HG02852 (cell line): ENCODE measurements around the gene CHD8.
A peak's percentile ranks its signal among the peaks of the same experiment; 100 is the strongest.
"Not testable (repeated sequence)": the region's sequence is repeated elsewhere in the genome, so short reads cannot be mapped to it uniquely, and the experiment has no call there.

Source experiments
- ATAC-seq: cut with Tn5 transposase; IDR thresholded peaks from one replicate; pipeline ENCODE4 v1.9.1; 2021; ENCODE audit warnings: mild to moderate bottlenecking, moderate library complexity; ENCODE audit not compliant: unreplicated experiment

CHD8 gene, protein sequence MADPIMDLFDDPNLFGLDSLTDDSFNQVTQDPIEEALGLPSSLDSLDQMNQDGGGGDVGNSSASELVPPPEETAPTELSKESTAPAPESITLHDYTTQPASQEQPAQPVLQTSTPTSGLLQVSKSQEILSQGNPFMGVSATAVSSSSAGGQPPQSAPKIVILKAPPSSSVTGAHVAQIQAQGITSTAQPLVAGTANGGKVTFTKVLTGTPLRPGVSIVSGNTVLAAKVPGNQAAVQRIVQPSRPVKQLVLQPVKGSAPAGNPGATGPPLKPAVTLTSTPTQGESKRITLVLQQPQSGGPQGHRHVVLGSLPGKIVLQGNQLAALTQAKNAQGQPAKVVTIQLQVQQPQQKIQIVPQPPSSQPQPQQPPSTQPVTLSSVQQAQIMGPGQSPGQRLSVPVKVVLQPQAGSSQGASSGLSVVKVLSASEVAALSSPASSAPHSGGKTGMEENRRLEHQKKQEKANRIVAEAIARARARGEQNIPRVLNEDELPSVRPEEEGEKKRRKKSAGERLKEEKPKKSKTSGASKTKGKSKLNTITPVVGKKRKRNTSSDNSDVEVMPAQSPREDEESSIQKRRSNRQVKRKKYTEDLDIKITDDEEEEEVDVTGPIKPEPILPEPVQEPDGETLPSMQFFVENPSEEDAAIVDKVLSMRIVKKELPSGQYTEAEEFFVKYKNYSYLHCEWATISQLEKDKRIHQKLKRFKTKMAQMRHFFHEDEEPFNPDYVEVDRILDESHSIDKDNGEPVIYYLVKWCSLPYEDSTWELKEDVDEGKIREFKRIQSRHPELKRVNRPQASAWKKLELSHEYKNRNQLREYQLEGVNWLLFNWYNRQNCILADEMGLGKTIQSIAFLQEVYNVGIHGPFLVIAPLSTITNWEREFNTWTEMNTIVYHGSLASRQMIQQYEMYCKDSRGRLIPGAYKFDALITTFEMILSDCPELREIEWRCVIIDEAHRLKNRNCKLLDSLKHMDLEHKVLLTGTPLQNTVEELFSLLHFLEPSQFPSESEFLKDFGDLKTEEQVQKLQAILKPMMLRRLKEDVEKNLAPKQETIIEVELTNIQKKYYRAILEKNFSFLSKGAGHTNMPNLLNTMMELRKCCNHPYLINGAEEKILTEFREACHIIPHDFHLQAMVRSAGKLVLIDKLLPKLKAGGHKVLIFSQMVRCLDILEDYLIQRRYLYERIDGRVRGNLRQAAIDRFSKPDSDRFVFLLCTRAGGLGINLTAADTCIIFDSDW (N-terminal part only)

DNA sequence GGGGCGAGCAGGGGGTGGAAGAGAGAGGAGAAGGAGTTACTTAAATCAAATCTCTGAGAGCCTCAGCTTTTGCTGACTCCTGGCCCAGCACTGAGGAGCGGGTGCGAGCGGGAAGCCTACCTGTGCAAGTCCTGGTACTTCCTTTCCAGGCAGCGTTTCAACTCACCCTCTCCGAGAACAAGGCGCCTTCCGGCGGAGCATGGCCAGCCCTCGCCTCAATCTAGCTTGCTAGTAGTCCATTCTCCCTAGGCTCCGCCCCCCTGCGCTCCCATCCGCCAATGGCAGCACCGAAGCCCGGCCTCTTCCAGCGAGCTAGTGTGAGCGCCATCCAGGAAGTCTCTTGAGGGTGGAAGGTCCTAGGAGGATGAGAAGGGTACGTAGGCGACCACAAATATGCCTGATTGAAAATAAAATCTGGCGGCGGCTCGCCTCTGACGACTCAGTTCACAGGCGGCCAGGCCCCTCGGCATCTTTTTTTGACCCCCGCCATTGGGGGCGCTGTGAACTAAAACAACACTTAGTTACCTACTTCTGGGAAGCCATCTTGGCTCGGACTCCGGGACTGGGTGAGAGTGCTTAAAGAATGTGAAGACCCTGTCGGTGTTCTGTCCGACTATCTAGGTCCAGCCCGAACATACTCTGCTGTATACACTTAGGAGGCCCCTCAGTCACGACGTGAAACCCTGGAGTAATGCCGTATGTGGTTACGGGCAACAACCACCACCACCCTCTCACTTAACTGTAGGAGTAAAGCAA, at the start of gene CHD8:
TSS of gene CHD8 (minus strand) at position 212 of the 756 bp plus-strand sequence. CDS start 24,480 bp downstream, outside the sequence.
- ATAC-seq: peak; percentile 97

DNA sequence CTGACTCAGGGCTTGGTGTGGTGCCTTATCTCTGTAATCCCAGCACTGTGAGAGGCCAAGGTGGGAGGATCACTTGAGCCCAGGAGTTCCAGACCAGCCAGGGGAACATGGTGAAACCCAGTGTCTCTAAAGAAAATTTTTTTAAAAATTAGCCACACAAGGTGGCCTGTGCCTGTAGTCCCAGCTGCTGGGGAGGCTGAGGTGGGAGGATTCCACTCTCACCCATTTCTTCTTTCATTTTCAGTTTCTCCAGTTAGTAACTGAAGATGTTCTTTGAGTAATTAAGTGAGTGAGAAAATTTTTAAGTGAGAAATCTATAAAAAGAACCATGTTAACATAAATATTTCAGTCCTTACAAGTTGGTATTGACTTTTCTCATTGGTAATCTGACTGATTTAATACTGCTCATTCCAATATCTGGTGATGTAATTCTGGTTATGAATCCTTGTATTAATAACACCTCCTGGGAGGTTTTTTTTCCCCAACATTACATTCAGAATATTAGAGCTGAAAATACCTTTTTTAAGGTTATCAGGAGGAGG, 49.2 kb upstream of the CHD8 start:
- ATAC-seq: peak; percentile 90

DNA sequence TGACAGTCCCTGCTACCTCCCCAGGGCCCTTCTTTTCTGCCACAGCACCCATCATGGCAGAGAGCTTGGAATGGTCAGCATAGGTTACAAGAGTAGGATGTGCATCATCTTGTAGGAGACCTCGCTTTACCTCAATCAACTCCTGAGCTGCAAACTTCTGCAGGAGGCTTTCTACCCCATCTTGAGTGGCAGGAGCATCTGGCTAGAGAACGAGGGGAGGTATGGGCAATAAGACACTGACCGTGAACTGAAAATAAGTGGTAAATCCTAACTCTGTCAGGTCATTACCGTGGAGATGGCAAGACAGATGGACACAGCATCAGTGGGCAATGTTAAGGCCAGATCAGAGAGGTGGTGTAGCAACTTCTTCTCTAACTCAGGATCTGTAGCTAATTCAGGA, 47.5 kb upstream of the CHD8 start:
- no peak for ATAC-seq

DNA sequence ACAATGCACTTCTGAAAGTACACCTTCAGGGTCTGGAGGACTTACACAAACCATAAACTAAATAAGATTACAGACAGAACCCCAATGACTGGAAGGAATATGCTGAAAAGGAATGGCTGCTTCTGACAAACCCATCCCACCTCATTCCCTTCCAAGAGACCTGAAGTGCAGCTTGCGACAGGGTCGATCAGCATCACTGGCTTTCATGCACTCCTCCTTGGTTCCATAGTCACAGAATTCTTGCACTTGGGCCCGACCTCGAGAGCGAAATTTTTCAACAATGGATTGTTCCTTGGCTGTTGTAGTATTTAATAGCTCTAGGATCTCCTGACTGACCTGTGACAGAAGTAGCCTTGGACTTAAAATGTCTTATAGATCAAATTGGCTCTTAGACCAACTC, 45.6 kb upstream of the CHD8 start:
- ATAC-seq: no peak

DNA sequence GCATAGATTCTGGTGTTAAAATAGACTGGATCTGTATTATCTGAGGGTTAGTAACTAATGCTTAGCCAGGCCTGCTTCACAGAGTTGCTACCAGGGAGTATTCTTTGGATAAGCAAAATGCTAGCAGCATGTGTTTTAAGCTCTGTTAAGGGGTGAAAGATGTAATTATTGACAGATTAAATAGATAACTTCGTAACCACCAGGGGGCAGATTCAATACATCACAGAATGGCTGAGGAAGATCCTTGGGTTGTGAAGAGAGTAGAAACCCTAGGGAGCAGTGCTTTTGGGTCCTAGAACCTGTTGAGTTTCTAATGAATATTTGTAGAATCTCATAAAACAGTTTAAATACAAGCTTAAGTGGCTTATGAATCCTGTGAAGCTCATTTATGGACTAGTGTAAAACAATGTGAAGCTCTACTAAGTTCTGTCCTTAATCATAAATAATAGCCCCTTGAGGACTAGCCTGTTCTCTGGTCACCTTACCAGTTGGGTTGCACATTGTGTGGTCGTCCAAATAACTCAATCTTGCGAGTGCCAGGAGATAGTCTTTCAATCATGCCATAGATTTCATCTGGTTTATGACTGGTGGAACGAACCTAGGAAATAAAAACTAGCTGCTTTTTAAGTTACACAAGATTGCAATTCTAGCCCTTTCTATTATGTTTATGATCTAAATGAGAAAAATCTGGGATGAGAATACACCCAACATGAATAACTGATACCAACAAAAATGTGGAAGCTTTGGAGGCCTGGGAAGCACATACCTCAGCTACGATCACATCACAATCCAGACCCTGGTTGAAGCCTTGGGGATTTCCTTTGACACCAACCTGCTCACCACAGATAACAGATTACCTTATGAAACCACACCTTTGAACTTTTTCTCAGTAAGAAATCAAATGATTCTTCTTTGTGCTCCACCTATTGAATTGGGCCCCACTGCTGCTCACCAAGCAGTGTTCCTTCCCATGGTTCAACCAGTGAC, 42.9 kb upstream of the CHD8 start:
- no peak for ATAC-seq

DNA sequence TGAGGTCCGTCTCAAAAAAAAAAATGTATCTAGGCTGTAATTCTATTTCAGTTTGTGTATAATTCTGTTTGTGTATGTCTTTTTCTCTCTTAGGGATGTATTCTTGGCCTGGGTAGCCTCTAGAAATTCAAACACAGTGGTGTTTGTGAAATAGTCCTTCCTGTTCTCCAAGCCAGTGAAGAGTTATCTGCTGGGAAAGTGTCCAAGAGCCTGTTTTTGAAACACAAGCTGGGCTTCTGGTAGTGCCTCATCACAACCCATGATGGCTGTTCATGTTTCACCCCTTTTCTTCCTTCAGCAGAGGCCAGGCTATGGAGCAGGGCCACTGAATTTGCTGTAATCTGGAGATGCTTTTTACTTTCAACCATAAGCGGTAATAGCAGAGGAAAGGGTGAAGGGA, 40.5 kb upstream of the CHD8 start:
- ATAC-seq: no peak

DNA sequence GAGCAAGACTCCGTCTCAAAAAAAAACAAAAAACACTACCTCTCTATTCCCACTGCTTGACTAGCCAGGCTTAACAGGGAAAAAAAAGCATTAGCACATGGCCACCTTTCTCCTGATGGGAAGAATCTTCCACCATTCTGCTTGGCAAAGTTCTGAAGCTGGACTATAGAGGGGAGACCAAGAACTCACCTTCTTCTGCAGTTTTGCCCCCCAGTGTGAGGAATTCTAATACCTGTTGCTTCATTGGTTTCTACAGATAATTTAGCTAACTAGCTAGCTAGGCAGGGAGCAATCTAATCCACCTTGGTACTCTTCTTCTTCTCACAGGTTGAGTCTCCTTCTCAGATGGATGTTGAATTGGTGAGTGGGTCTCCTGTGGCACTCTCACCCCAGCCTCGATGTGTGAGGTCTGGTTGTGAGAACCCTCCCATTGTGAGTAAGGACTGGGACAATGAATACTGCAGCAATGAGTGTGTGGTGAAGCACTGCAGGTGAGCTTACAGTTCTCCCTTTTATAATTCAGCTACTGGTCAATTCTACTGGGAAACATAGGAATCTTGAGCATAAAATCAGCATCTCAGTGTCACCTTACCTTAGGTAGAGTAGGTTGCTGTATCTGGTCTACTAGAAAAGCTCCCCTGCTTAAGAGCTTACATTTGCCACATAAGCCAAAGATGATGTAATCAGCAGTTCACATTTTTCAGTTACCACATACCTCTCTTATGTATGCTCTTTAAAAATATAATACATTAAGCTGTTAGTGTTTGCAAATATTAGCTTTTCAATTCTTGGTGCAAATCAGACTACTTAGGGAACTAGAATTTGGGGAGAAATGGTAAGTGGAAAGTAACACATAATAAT, 39.2 kb upstream of the CHD8 start:
- ATAC-seq: no peak

DNA sequence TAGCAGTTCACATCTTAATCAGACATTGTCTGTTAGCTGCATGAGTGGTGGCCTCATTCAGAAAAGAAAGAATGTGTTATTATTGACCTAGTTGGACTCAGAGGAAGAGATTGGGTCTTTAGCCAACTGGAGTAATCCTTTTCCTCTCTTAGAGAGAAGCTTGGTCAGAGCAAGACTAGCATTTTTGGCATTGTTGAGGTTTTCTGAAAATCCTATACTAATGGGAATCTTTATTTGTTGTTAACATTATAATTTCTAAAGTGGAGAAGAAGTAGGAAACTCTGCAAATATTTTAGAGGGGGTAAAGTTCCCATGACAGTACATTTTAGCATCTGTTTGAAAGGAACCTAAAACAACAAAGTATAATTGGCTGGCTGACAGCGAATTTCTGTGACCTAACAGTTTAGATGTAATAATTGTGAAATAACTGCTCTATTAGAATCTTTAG, 30.7 kb upstream of the CHD8 start:
- ATAC-seq: no peak

DNA sequence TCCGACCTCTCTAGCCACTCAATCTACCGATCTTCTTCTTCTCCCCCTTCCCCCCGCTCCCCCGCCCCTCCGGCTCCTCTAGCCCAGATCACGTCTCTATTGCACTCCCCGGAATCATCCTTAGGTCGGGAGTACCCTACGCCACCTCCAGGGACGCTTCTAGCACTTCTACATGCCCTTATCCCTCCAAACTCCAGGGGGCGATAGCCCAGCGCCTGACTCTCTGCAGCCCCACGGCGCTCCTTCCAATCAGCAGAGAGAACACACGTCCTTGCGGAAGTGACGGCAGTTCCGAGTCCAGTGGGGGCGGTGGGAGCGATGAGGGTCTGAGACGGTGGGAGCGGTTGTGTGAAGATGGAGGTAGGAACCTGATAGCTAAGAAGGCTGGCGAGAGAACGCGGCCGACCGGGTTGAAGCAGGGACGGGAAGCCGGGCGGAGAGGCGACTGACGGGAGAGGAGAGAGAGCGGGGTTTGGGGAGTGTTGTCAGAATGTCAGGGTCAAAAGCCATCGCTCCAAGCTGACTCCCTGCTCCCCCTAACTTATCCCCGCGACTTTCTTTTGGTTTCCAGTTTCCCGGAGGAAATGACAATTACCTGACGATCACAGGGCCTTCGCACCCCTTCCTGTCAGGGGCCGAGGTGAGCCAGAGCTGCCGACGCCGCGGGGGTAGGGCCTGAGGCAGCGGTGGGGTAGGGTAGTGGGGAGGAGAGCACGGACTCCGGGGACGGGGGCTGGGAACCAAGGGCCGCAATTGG, 21.2 kb upstream of the CHD8 start, which contains the start of the genes RAB2B and TOX4:
TSS of gene RAB2B (minus strand) at position 35 of the 757 bp plus-strand sequence. CDS start 87 bp downstream, outside the sequence.
TSS of gene TOX4 (plus strand) at position 271 of the 757 bp plus-strand sequence. CDS start at position 355, 84 bp downstream.
- peak; percentile 99 for ATAC-seq

DNA sequence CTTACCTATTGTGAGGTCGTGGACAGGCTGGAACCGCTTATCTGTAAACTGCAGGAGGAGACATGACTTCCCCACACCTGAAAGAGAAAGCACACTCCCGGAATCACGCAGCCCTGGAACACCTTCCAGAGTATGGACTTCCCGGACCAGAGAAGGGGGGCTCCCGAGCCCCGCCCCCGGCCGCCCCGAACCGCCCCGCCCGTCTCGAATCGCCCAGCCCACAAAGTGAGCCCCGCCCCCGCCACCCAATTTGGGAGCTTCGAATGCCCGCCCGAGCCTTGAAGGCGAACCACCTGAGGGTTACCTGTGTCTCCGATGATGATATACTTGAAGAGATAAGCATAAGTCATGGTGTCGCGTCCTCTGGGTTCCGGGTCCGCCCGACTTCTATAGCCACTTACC, 20.6 kb upstream of the CHD8 start:
- peak; percentile 34 for ATAC-seq

DNA sequence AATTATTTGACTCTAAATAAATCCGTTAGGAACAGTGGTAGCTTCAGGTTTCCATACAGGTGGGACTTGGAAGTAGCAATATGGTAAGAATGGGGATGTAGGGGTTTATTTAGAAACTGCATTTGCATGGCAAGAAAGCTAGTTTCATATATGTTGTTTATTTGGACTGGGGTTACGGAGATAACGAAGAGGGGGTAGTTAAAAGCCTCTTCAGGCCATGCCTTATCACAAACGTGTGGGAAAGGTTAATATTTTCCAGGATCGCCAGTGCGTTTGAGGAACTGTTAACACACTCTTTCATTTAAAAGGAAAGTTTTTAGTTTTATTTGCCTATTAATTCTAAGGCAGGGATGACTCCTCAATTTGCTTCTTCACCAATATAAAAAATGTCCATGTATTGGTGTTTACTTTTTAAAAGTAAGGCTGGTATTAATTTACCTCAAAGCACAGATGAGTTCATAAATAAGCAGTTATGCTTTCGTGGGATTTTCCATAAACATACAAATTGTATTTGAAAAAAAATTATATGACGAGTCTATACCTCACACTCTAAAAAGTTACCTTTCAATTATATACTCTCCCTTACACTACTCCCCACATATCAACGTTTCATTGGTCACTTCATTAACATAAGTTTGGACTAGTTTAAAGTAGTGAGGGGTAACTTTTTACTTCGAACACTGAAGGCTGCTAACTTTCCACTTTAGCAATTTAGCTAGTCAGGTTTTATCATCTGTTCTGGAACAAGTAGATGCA, 20.0 kb upstream of the CHD8 start:
- ATAC-seq: no peak

DNA sequence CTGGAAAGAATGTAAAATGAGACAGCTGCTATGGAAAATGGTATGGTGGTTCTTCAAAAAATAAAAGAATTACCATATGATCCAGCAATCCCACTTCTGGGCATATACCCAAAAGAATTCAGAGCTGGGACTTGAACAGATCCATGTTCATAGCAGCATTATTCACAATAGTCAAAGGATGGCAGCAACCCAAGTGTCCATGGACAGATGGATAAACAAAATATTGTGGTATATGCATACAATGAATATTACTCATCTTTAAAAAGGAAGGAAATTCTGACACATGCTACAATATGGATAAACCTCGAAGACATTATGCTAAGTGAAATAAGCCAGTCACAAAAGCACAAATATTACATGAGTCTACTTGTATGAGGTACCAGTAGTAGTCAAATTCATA, 11.7 kb upstream of the CHD8 start:
- no peak for ATAC-seq

DNA sequence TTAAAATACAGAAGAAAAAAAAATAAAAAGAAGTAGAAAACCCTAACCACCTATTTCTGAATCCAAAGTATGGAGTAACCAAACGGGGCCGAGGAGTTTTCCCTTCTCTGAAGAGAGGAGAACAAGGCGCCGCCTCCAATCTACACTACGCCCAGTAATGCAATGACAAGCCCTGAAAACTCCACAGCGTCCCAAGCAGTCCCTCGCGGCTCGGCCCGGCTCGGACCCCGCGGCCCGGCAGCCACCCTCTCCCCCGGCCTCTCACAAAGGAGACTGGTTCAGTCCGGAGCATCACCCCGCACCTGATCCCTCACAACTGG, 371 bp downstream of the CHD8 start:
- ATAC-seq: peak; percentile 16

DNA sequence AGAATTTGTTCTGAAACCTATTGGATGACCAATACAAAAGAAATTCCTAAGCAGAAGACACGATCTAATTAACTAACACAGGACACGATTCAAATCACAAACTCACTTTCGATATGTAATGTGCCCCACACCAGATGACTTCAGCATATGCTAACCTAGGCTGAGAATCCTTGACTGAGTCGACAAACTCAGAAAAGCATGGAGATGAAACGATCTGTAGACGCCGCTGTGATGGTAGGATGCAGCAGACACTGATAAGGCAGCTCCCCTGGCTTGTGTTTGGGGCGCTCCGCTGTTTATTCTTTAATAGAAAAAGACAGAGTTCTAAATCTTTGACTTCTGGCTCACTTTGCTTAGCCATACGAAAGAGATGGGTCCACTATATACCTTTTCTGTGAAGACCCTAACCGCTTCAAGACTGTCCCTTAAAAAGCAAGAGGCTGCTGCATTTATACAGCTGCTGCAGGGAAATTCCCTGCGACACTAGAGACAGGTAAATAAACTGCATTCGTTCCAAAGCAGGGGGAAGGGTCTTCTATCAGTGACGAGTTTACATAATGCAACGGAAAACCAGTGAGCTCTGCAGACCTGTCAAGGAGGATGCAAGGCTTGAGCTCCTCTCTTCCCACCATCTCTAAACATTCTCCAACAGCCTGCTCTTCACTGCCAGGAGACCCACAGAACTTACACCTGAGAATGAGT, 929 bp downstream of the CHD8 start:
- ATAC-seq: no peak

DNA sequence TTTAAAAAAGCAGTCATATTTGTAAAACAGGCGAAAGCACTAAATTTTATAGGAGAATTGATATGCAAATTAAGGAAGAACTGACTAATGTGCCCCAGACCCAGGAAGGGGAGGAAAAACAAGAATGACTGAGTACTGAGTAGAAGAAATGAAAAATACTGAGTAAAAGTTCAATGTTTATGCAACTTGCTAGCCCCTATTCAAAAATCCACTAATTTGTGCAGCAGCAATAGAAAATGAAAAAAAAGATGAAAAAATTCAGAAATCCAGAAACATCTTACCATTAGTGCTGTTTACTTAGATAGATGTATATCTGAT, 6.1 kb downstream of the CHD8 start:
- no peak for ATAC-seq

DNA sequence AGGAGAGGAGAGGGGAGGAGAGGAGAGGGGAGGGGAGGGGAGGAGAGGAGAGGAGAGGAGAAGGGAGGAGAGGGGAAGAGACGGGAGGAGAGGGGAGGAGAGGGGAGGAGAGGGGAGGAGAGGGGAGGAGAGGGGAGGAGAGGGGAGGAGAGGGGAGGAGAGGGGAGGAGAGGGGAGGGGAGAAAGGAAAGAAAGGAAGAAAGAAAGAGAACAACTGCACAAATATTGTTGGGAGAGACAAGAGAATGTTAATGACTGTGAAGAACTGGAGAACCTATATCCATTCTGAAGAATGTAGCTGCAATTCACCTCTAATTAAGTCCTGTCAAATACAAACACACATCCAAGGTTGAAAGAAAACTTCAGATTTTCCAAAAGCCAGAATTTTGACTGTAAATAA, 13.3 kb downstream of the CHD8 start:
- ATAC-seq: not testable (repeated sequence)
